ENCODE measurements around the gene HDAC9.

- TF ChIP-seq CTCF (IDR thresholded peaks at IDR 0.05) (no peak), POLR2A (IDR thresholded peaks at IDR 0.05) (no peak)
Measured at GRCh38 chr7:18913106-18913505, 417.6 kb downstream of the HDAC9 start.
